Hepatocyte (in vitro differentiated cells): ENCODE data around the gene PPM1L.

Source experiments
- CTCF ChIP-seq: fragments of 200-600 bp; sonication (generic); IDR thresholded peaks from 2 replicates; pipeline ENCODE4 v1.5.1; 2016; ENCODE audit warnings: antibody characterized with exemption, mild to moderate bottlenecking; ENCODE audit not compliant: poor library complexity
- EZH2 ChIP-seq: fragments of 200-600 bp; sonication (generic); IDR thresholded peaks from 2 replicates; pipeline ENCODE4 v1.6.1; 2016; ENCODE audit warnings: antibody characterized with exemption, mild to moderate bottlenecking, borderline replicate concordance
- EZH2phosphoT487 ChIP-seq: fragments of 200-600 bp; sonication (generic); IDR thresholded peaks from one replicate; pipeline ENCODE4 v1.6.1; 2018; ENCODE audit warnings: antibody characterized with exemption, mild to moderate bottlenecking, low read depth, moderate library complexity; ENCODE audit not compliant: unreplicated experiment, severe bottlenecking

GRCh38 chr3:160935413-160936095 is 179.5 kb downstream of the PPM1L start:
- TF ChIP-seq CTCF (no peak), EZH2 (no peak), EZH2phosphoT487 (no peak)
